ENCODE data around the gene BCAN. TPM values are rescaled to one million over a fixed set of nuclear protein-coding genes. Genes with fewer than 3 reads are reported as not detected.

The BCAN gene, protein sequence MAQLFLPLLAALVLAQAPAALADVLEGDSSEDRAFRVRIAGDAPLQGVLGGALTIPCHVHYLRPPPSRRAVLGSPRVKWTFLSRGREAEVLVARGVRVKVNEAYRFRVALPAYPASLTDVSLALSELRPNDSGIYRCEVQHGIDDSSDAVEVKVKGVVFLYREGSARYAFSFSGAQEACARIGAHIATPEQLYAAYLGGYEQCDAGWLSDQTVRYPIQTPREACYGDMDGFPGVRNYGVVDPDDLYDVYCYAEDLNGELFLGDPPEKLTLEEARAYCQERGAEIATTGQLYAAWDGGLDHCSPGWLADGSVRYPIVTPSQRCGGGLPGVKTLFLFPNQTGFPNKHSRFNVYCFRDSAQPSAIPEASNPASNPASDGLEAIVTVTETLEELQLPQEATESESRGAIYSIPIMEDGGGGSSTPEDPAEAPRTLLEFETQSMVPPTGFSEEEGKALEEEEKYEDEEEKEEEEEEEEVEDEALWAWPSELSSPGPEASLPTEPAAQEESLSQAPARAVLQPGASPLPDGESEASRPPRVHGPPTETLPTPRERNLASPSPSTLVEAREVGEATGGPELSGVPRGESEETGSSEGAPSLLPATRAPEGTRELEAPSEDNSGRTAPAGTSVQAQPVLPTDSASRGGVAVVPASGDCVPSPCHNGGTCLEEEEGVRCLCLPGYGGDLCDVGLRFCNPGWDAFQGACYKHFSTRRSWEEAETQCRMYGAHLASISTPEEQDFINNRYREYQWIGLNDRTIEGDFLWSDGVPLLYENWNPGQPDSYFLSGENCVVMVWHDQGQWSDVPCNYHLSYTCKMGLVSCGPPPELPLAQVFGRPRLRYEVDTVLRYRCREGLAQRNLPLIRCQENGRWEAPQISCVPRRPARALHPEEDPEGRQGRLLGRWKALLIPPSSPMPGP
- total RNA-seq (under 1 TPM; 0.34 to 0.35 TPM), polyA plus RNA-seq (ENCODE audit: insufficient read length in 6 of 6) (under 1 TPM; 0.34 to 0.87 (median 0.75) TPM)
- long read RNA-seq, donor 1: 0 reads
- long read RNA-seq, donor 2: 0 reads
- long read RNA-seq, donor 3: 0 reads
- long read RNA-seq, donor 4, partial matches to known transcripts: 0 of 1 reads
- long read RNA-seq, donor 4, other reads (novel, unspliced or antisense): 0 of 1 reads
- long read RNA-seq, donor 5: 0 reads
- long read RNA-seq, donor 6: 0 reads
- long read RNA-seq, donor 7: 0 reads
- long read RNA-seq, donor 8: 0 reads
- long read RNA-seq, donor 9: 0 reads
- long read RNA-seq, donor 10, partial matches to known transcripts: 1 of 1 reads
- long read RNA-seq, donor 10, other reads (novel, unspliced or antisense): 0 of 1 reads
- long read RNA-seq, donor 11, transcript BCAN-202 (8 exons, 2,563 nt): major isoform, 88 of 1,405 reads
- long read RNA-seq, donor 11, transcript BCAN-201 (14 exons, 3,466 nt): minor isoform, 68 of 1,405 reads
- long read RNA-seq, donor 11, transcript BCAN-205 (4 exons, 807 nt): minor isoform, 5 of 1,405 reads
- long read RNA-seq, donor 11, transcript BCAN-208 (4 exons, 1,871 nt): minor isoform, 14 of 1,405 reads
- long read RNA-seq, donor 11, partial matches to known transcripts: 1,084 of 1,405 reads
- long read RNA-seq, donor 11, other reads (novel, unspliced or antisense): 145 of 1,405 reads
- long read RNA-seq, donor 12: 0 reads

GRCh38 chr1:156641761-156642264 is at the start of gene BCAN:
Gene BCAN, plus strand, starts transcription at chr1:156642117. Its CDS starts 3,938 bp downstream, at chr1:156646055.
- intact Hi-C loops (cut with DNase I): no loop called here
- ATAC-seq (peak; percentile 52), DNase-seq (peak in 1 of 4 donors; percentile 48)
- H3K4me1 ChIP-seq: peaks cover 10 to 11% of the 10 kb centered on the region in 2 donors
- H3K27me3 ChIP-seq: peaks cover 67 to 100% of the 10 kb centered on the region in 2 donors
- no peaks in the 10 kb centered on the region for H3K36me3 ChIP-seq
- no peak within 1 kb of the TSS for H3K27ac ChIP-seq
- no peak within 1 kb of the TSS for H3K4me3 ChIP-seq
- TF ChIP-seq, protein P1, sequence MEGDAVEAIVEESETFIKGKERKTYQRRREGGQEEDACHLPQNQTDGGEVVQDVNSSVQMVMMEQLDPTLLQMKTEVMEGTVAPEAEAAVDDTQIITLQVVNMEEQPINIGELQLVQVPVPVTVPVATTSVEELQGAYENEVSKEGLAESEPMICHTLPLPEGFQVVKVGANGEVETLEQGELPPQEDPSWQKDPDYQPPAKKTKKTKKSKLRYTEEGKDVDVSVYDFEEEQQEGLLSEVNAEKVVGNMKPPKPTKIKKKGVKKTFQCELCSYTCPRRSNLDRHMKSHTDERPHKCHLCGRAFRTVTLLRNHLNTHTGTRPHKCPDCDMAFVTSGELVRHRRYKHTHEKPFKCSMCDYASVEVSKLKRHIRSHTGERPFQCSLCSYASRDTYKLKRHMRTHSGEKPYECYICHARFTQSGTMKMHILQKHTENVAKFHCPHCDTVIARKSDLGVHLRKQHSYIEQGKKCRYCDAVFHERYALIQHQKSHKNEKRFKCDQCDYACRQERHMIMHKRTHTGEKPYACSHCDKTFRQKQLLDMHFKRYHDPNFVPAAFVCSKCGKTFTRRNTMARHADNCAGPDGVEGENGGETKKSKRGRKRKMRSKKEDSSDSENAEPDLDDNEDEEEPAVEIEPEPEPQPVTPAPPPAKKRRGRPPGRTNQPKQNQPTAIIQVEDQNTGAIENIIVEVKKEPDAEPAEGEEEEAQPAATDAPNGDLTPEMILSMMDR (IDR thresholded peaks at IDR 0.05): no peak
- H3K9me3 ChIP-seq: no peaks in the 10 kb centered on the region

GRCh38 chr1:156592158-156592909 is 49.6 kb upstream of the BCAN start:
- H3K4me1 ChIP-seq: peaks cover 5 to 19% of the 10 kb centered on the region in 2 donors
- no peaks in the 10 kb centered on the region for H3K9me3 ChIP-seq
- intact Hi-C loops (cut with DNase I): no loop called here
- H3K36me3 ChIP-seq: peaks cover 0 to 41% of the 10 kb centered on the region in 2 donors
- TF ChIP-seq, protein P1 (IDR thresholded peaks at IDR 0.05): no peak
- no peak for DNase-seq
- peak overlapping the region; percentile 78 to 82 for H3K27ac ChIP-seq
- ATAC-seq: no peak
- H3K4me3 ChIP-seq: peak overlapping the region; percentile 81 to 89
- no peaks in the 10 kb centered on the region for H3K27me3 ChIP-seq

DNA sequence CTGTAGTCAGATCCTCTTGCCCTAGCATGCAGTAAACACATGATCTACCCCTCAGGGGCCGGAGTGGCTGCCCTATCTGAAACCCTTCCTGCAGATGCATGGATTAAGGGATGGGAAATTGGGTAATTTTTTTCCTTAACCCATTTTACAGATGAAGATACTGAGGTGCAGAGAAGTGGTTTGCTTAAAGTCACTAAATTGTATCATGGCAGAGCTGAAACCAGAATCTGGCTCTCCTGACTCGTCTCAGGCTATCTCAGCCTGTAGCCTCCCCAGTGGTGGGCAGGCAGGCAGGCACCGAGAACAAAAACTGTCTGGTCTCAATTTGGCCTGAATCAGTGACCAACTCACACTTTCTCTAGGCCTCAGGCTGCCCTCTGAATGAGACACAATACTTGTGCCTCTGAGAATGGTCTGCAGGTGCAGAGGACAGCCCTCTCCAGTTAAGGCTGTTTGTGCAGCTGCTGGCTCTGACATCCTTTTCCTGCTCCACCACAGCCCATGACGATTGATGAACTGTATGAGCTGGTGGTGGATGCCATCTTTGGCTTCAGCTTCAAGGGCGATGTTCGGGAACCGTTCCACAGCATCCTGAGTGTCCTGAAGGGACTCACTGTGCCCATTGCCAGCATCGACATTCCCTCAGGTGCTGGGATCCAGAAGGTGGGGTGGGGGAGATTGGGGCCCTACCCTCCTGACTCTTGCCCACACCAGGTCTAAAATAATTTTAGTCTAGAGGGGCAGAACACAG is 48.8 kb upstream of the BCAN start:
- H3K36me3 ChIP-seq: peaks cover 0 to 49% of the 10 kb centered on the region in 2 donors
- ATAC-seq (no peak), DNase-seq (no peak)
- H3K27me3 ChIP-seq: no peaks in the 10 kb centered on the region
- H3K4me3 ChIP-seq: no peak overlapping the region
- H3K27ac ChIP-seq: no peak overlapping the region
- TF ChIP-seq, protein P1 (IDR thresholded peaks at IDR 0.05): no peak
- intact Hi-C loops (cut with DNase I): no loop called here
- H3K9me3 ChIP-seq: no peaks in the 10 kb centered on the region
- H3K4me1 ChIP-seq: peaks cover 5 to 19% of the 10 kb centered on the region in 2 donors

DNA sequence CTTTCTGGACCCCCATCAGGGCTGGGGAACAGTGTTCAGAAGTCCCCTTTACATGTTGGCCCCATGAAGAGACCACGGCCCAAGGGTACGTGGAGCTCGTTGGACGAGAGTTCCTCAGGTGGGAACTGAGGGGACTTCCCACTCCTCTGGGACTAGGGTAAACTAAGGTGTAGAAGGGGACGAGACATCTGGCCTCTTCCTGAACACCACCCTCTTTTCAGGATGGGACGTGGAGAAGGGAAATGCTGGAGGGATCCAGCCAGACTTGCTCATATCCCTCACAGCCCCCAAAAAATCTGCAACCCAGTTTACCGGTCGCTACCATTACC is 48.3 kb upstream of the BCAN start:
- H3K4me1 ChIP-seq: peaks cover 5 to 19% of the 10 kb centered on the region in 2 donors
- no peaks in the 10 kb centered on the region for H3K27me3 ChIP-seq
- peaks cover 0 to 54% of the 10 kb centered on the region in 2 donors for H3K36me3 ChIP-seq
- no peak overlapping the region for H3K27ac ChIP-seq
- H3K9me3 ChIP-seq: no peaks in the 10 kb centered on the region
- no peak overlapping the region for H3K4me3 ChIP-seq
- TF ChIP-seq, protein P1 (IDR thresholded peaks at IDR 0.05): no peak
- intact Hi-C loops (cut with DNase I): no loop called here
- ATAC-seq (no peak), DNase-seq (no peak)
